ENCODE data around the gene KREMEN2.
A peak's percentile ranks its signal among the peaks of the same experiment; 100 is the strongest.

The KREMEN2 gene

GRCh38 chr16:2980227-2981176 lies 16.4 kb downstream of the KREMEN2 start, which contains the start of gene PKMYT1:
PKMYT1 (minus strand) TSS chr16:2980446; CDS start chr16:2979657, 789 bp downstream.
- DNase-seq (ENCODE audit: low read depth), result peak; percentile 88

- no peak for DNase-seq (ENCODE audit: low read depth)
Observed at GRCh38 chr16:2981177-2981898, 17.3 kb downstream of the KREMEN2 start.

- no peak for DNase-seq (ENCODE audit: low read depth)
Observed at GRCh38 chr16:2981899-2982250, 17.8 kb downstream of the KREMEN2 start.

GRCh38 chr16:2982402-2982801 lies 18.3 kb downstream of the KREMEN2 start:
- DNase-seq (ENCODE audit: low read depth), result no peak

- DNase-seq (ENCODE audit: low read depth), result peak; percentile 87
Observed at GRCh38 chr16:2983706-2984136, 19.6 kb downstream of the KREMEN2 start.

- DNase-seq (ENCODE audit: low read depth), result no peak
Observed at GRCh38 chr16:2985462-2985861, 21.4 kb downstream of the KREMEN2 start.

GRCh38 chr16:2985893-2986355 lies 21.8 kb downstream of the KREMEN2 start:
- DNase-seq (ENCODE audit: low read depth), result no peak

GRCh38 chr16:2986623-2987188 lies 22.6 kb downstream of the KREMEN2 start:
- DNase-seq (ENCODE audit: low read depth), result no peak

GRCh38 chr16:2987286-2987685 lies 23.2 kb downstream of the KREMEN2 start:
- DNase-seq (ENCODE audit: low read depth), result no peak

- DNase-seq (ENCODE audit: low read depth), result no peak
Observed at GRCh38 chr16:2987833-2988232, 23.8 kb downstream of the KREMEN2 start.

GRCh38 chr16:2988590-2989099 lies 24.6 kb downstream of the KREMEN2 start:
- no peak for DNase-seq (ENCODE audit: low read depth)

- no peak for DNase-seq (ENCODE audit: low read depth)
Observed at GRCh38 chr16:2990891-2991290, 26.8 kb downstream of the KREMEN2 start.

- DNase-seq (ENCODE audit: low read depth), result no peak
Observed at GRCh38 chr16:2991566-2992261, 27.6 kb downstream of the KREMEN2 start.

GRCh38 chr16:2992383-2993081 lies 28.5 kb downstream of the KREMEN2 start:
- no peak for DNase-seq (ENCODE audit: low read depth)

GRCh38 chr16:2996298-2996697 lies 32.2 kb downstream of the KREMEN2 start:
- DNase-seq (ENCODE audit: low read depth), result no peak

GRCh38 chr16:2999929-3000328 lies 35.9 kb downstream of the KREMEN2 start:
- no peak for DNase-seq (ENCODE audit: low read depth)

- DNase-seq (ENCODE audit: low read depth), result no peak
Observed at GRCh38 chr16:3000540-3000939, 36.5 kb downstream of the KREMEN2 start.

GRCh38 chr16:3001316-3001715 lies 37.2 kb downstream of the KREMEN2 start:
- no peak for DNase-seq (ENCODE audit: low read depth)

GRCh38 chr16:3003582-3004270 lies 39.7 kb downstream of the KREMEN2 start:
- DNase-seq (ENCODE audit: low read depth), result peak; percentile 98

GRCh38 chr16:3004319-3004718 lies 40.2 kb downstream of the KREMEN2 start:
- no peak for DNase-seq (ENCODE audit: low read depth)

Data from ELR (cell line).